Glutamatergic neuron (in vitro differentiated cells): Measurements from ENCODE around the gene HJURP. TPM values are rescaled to one million over a fixed set of nuclear protein-coding genes. Genes with fewer than 3 reads are reported as not detected.

Source experiments
- DNase-seq: peaks from one replicate; pipeline ENCODE4 v3.0.0; 2022
- H3K27ac Mint-ChIP-seq: one replicate; pipeline ENCODE4 v1.8.0; 2020; ENCODE audit warnings: mild to moderate bottlenecking, mixed read lengths, inconsistent platforms; ENCODE audit not compliant: unreplicated experiment
- H3K27me3 Mint-ChIP-seq: one replicate; pipeline ENCODE4 v1.8.0; 2020; ENCODE audit warnings: mild to moderate bottlenecking, moderate library complexity, mixed read lengths, inconsistent platforms; ENCODE audit not compliant: unreplicated experiment
- H3K36me3 Mint-ChIP-seq: one replicate; pipeline ENCODE4 v1.8.0; 2020; ENCODE audit warnings: mild to moderate bottlenecking, mixed read lengths, inconsistent platforms; ENCODE audit not compliant: unreplicated experiment
- H3K4me1 Mint-ChIP-seq: one replicate; pipeline ENCODE4 v1.8.0; 2020; ENCODE audit warnings: mild to moderate bottlenecking, low read depth, mixed read lengths, inconsistent platforms; ENCODE audit not compliant: unreplicated experiment
- H3K4me3 Mint-ChIP-seq: one replicate; pipeline ENCODE4 v1.8.0; 2020; ENCODE audit warnings: mild to moderate bottlenecking, mixed read lengths, inconsistent platforms; ENCODE audit not compliant: unreplicated experiment
- H3K9me3 Mint-ChIP-seq: one replicate; pipeline ENCODE4 v1.8.0; 2020; ENCODE audit warnings: mild to moderate bottlenecking, moderate library complexity, mixed read lengths, inconsistent platforms; ENCODE audit not compliant: unreplicated experiment
- total RNA-seq: library from RNA; stranded (reverse); fragmentation: NEBNext Ultra II Directional; extraction: Animal tissue kit (Norgen Biotek cat#: 25700); gene quantifications from one replicate; pipeline ENCODE4 v1.2.1, GENCODE V29; 2021; ENCODE audit not compliant: unreplicated experiment
- TF ChIP-seq, protein P1 (sequence below): fragments of 200-600 bp; sonication (generic); IDR thresholded peaks from one replicate; pipeline ENCODE4 v1.5.0; 2021; ENCODE audit not compliant: partially characterized antibody, unreplicated experiment

The HJURP gene
- total RNA-seq, 1 donor from 2014 or later = 6.9 TPM

DNA sequence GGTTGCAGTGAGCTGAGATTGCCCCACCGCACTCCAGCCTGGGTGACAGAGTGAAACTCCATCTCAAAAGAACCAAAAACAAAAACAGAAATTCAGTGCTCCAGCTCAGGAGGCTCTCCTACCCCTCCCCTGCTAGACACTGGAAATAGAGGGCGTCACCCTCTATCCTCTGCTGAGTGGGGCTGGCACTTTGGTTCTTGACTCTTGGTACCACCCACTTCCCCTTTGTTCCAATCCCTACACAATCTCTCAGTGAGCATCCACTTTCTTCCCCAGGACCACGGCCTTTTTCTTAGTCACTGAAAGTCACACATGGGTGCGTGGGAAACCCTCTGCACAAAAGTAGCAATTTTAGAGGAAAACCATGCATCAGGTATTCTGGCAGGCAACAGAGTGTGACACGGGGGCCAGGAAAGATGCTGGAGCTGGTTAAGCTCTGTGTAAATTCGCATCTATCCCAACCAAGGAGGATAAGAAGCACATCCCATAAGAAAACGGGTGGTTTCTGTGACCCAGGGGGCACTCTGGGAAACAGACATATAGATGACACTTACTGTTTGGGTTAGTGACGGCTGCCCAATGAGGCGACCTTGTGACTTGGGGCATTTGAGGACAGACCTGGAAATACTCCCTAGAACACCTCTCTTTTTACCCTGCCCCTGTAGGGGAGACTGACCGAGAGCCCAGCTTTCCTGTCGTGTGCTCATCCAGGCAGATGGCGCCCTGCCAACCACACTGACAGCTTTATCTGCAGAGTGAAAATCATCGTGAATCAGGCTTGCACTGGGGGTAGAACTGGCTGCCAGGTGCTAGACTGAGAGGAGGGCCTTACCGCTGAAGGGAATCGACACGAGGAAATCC lies 7.7 kb downstream of the HJURP start:
- Mint-ChIP-seq H3K4me1 (no peaks in the 10 kb centered on the region), H3K36me3 (no peaks in the 10 kb centered on the region), H3K27me3 (peaks cover 2% of the 10 kb centered on the region), H3K4me3 (no peak overlapping the region), H3K27ac (no peak overlapping the region), H3K9me3 (no peaks in the 10 kb centered on the region)
- DNase-seq = no peak
- TF ChIP-seq, protein P1, sequence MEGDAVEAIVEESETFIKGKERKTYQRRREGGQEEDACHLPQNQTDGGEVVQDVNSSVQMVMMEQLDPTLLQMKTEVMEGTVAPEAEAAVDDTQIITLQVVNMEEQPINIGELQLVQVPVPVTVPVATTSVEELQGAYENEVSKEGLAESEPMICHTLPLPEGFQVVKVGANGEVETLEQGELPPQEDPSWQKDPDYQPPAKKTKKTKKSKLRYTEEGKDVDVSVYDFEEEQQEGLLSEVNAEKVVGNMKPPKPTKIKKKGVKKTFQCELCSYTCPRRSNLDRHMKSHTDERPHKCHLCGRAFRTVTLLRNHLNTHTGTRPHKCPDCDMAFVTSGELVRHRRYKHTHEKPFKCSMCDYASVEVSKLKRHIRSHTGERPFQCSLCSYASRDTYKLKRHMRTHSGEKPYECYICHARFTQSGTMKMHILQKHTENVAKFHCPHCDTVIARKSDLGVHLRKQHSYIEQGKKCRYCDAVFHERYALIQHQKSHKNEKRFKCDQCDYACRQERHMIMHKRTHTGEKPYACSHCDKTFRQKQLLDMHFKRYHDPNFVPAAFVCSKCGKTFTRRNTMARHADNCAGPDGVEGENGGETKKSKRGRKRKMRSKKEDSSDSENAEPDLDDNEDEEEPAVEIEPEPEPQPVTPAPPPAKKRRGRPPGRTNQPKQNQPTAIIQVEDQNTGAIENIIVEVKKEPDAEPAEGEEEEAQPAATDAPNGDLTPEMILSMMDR = no peak

DNA sequence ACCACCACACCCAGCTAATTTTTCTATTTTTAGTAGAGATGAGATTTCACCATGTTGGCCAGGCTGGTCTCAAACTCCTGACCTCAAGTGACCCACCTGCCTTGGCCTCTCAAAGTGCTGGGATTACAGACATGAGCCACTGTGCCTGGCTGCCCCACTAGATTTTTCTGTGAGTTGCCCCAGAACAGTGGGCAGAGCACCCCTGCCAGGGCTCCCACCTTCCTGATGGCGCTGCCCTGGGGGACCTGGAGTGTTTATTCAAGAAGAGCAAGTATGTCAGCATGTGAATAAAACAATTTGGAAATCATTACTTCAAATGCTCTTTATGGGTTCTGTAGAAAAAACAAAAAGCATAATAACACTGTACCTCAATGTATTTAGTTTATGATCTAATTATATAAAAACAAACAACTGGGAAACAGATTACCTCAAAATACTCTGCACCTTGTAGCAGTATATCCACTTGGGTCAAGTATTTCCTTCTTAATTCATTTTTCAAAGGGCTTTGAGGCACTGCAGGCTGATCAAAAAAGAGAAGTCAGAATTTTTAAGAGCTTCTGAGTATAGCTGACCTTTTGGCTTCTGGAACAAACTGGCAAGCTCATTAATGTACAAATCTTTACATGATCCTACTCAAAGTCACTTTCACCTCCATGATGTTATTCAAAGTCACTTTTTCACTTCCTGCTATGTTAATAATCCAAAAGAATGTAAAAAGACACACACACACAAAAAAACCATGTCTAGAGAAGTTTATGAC lies 8.9 kb downstream of the HJURP start:
- no peak for DNase-seq
- Mint-ChIP-seq H3K4me3 (no peak overlapping the region), H3K9me3 (no peaks in the 10 kb centered on the region), H3K36me3 (no peaks in the 10 kb centered on the region), H3K4me1 (no peaks in the 10 kb centered on the region), H3K27me3 (peaks cover 2% of the 10 kb centered on the region), H3K27ac (no peak overlapping the region)
- TF ChIP-seq, protein P1 = no peak

DNA sequence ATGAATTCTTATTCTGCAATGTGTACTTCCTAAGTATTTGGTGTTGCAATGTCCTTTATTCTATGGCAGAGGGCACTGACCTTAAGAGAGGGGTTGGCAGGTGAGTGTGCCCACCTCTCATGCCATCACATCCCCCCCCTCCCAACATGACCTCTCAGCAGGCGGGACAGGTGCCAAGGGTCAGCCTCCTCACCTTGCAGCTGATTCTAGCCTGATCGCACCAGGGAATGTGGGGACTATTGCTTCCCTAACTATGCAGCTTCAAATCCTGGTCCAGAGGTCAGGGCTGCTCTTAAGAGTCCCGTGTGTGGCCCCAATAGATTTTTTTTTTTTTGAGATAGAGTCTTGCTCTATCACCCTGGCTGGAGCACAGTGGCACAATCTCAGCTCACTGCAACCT lies 9.5 kb downstream of the HJURP start:
- Mint-ChIP-seq H3K4me3 (no peak overlapping the region), H3K36me3 (no peaks in the 10 kb centered on the region), H3K4me1 (no peaks in the 10 kb centered on the region), H3K27me3 (peaks cover 2% of the 10 kb centered on the region), H3K9me3 (no peaks in the 10 kb centered on the region), H3K27ac (no peak overlapping the region)
- no peak for DNase-seq
- TF ChIP-seq, protein P1 = no peak

DNA sequence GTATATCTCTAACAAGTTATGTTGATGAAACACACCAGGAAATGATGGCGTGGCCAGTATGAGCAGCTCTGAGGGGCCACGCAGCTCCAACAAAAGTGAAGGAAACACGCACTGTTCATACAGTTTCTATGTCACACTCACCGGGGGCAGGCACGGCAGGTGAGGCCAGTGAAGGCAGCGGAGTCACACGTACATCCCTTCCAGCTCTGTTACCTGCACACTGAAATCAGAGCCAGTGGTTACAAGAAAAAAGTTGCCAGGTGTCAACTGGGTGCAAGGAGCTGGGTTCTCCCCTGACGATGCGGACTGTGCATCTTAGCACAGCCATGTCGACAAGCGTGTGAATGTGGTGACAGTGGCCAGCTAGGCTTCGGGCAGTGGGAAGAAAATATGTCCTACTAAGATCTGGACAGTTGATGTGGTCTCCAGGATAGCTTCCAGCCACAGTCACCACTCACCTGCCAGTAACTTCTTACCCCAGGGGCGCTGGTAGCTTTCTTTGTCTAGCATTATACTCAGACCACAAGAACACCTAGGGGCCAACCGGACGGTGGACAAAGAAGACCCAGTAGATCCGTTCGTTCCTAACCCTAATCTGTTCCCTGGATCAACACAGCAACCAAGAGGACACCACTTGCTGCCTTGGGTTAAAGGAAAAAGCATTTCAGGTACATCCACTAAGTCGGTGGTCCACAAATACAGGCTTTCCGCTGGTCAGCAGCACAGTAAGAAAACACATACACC lies 10.1 kb downstream of the HJURP start:
- no peak for DNase-seq
- TF ChIP-seq, protein P1 = no peak
- Mint-ChIP-seq H3K9me3 (no peaks in the 10 kb centered on the region), H3K4me3 (no peak overlapping the region), H3K36me3 (no peaks in the 10 kb centered on the region), H3K27ac (no peak overlapping the region), H3K4me1 (peaks cover under 1% of the 10 kb centered on the region), H3K27me3 (peaks cover 2% of the 10 kb centered on the region)
